ENCODE measurements around the gene PAGR1.
A peak's percentile ranks its signal among the peaks of the same experiment; 100 is the strongest.
"Not testable (repeated sequence)": the region's sequence is repeated elsewhere in the genome, so short reads cannot be mapped to it uniquely, and the experiment has no call there.

The PAGR1 gene

GRCh38 chr16:29793153-29793552 lies 22.8 kb upstream of the PAGR1 start:
- DNase-seq = not testable (repeated sequence)

- no peak for DNase-seq
Observed at GRCh38 chr16:29794231-29794710, 21.7 kb upstream of the PAGR1 start.

- no peak for DNase-seq
Observed at GRCh38 chr16:29802416-29802935, 13.5 kb upstream of the PAGR1 start.

DNA sequence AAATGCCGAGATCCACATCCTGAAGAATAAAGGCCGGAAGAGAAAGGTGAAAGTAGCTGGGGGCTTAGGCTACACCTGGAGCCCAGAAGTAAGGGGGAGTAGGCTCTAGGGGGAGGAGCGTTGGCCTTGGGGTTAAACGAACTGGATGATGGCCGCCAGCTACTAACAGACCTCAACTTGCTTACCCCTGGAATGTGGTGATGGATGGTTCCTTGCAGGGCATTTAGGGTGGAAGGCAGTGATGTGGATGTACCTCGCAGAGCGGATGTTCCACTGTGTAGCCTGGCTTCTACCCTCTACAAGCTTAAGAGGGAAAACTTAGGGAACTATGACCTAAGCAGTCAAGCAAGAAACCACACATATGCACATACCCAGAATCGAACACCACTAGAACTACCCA lies 11.9 kb upstream of the PAGR1 start:
- DNase-seq = no peak

DNA sequence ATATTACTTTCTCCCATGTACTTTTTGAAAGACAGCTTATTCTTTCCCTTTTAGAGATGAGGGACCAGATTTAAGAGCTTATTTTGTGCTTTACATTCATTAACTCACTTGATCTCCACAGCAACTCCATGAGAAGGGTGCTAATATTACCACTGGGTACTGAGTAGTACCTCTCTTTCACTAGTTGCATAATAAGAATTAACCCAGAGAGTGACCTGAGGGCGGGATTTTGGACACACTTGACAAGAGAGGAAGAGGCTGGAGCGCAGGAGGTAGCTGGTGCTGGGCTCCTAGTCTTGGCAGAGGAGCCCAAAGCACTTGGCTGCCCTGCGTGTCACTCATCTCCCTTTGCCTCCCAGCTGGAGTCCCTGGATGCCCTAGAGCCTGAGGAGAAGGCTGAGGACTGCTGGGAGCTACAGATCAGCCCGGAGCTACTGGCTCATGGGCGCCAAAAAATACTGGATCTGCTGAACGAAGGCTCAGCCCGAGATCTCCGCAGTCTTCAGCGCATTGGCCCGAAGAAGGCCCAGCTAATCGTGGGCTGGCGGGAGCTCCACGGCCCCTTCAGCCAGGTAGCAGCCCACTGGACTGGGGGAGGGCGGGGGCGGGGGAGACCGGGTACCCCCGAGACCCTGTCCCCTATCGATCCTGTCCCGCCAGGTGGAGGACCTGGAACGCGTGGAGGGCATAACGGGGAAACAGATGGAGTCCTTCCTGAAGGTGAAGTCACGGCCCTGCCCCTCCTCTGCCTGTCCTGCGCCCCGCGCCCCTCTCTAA lies 11.3 kb upstream of the PAGR1 start:
- peak; percentile 51 for DNase-seq

DNA sequence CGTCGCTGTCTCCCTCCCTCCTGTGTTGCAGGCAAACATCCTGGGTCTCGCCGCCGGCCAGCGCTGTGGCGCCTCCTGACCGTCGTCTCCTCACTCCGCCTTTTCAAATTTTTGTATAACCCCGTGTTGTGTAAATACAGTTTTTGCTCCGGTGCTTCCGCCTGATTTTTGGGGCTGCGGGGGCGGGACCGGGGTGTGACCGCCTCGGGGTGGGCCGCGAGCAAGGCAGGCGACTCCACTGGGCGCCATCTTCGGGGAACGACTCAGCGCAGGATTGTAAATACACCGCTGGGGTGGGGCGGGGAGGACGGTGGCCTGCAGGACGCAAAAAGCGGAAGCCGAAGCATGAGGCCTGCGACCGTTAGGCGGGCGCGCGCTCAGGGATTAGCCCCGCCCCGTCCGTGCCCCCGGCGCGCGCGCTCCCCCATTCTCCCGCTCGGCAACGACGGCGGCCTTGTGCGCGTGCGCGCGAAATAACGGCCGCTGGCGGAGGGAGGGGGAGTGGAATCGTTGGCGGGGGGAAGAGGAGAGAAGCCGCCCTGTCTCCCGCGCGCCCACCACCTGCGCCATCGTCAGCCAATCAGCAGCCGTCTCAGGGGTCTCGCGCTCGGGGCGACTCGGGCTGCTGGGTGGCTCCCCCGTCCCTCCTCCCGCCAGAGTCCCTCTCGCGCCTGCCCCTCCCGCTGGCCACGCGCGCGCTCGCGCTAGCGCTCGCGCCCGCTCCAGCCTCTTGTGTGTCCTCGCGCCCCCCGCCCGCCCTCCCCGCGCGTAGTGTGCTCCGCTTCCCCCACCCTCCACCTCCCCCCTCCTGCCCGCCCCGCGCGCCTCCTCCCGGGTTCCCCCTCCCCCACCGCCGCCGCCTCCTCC lies 10.5 kb upstream of the PAGR1 start:
- peak; percentile 99 for DNase-seq

DNA sequence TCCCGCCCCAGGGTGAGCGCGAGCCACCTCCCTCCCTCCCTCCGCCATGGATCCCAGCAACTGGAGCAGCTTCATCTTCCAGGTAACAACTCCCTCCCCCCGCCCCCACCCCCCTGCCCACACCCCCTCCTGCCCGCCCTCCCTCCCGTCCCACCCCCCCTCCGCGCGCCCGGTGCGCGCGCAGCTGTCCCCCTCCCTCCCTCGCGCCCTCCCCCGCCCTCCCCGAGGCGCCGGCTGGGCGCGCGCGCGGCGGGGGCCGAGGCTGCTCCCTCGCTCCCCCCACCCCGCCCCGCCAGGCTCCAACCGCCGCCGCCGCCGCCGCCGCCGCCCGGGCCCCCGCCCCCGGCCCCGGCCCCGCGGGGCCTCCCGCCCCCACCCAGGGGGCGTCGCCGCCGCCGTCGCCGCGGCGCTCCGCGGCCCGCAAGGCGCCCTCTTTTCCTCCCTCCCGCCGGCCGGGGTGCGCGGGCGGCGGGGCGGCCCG lies 9.8 kb upstream of the PAGR1 start, which contains the start of gene MAZ:
MAZ (plus strand) TSS at position 431 of the 481 bp plus-strand sequence. CDS start 173 bp downstream, outside the sequence.
- DNase-seq = peak; percentile 87

DNA sequence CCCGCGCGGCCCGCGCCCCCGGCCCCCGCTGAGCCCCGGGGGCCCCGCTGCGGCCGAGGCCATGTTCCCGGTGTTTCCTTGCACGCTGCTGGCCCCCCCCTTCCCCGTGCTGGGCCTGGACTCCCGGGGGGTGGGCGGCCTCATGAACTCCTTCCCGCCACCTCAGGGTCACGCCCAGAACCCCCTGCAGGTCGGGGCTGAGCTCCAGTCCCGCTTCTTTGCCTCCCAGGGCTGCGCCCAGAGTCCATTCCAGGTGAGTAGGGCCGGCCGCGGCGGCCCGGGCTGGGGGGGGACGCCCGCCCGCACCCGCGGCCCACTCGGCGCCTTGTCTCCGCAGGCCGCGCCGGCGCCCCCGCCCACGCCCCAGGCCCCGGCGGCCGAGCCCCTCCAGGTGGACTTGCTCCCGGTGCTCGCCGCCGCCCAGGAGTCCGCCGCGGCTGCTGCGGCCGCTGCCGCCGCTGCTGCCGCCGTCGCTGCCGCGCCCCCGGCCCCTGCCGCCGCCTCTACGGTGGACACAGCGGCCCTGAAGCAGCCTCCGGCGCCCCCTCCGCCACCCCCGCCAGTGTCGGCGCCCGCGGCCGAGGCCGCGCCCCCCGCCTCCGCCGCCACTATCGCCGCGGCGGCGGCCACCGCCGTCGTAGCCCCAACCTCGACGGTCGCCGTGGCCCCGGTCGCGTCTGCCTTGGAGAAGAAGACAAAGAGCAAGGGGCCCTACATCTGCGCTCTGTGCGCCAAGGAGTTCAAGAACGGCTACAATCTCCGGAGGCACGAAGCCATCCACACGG lies 9.1 kb upstream of the PAGR1 start:
- DNase-seq = peak; percentile 85

DNA sequence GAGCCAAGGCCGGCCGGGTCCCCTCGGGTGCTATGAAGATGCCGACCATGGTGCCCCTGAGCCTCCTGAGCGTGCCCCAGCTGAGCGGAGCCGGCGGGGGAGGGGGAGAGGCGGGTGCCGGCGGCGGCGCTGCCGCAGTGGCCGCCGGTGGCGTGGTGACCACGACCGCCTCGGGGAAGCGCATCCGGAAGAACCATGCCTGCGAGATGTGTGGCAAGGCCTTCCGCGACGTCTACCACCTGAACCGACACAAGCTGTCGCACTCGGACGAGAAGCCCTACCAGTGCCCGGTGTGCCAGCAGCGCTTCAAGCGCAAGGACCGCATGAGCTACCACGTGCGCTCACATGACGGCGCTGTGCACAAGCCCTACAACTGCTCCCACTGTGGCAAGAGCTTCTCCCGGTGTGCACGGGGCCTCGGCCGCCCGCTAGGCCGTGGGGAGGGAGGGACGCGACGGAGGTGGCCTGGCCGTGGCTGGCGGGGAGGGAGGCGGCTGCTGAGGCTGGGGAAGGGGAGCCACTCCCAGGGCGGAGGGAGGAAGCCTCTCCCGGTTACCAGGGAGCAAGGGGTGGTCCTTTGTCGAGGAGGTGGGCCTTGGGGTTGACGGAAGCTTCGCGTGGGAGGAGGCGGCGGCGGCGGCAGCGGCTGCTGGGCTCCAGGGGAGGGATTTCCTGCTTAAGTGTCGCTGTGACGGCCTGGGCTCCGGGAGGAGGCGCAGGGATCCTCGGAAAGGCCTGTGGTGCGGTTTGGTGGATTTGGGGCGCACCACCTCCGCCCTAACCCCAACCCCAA lies 8.3 kb upstream of the PAGR1 start:
- peak; percentile 94 for DNase-seq

GRCh38 chr16:29808219-29808900 lies 7.6 kb upstream of the PAGR1 start:
- no peak for DNase-seq

DNA sequence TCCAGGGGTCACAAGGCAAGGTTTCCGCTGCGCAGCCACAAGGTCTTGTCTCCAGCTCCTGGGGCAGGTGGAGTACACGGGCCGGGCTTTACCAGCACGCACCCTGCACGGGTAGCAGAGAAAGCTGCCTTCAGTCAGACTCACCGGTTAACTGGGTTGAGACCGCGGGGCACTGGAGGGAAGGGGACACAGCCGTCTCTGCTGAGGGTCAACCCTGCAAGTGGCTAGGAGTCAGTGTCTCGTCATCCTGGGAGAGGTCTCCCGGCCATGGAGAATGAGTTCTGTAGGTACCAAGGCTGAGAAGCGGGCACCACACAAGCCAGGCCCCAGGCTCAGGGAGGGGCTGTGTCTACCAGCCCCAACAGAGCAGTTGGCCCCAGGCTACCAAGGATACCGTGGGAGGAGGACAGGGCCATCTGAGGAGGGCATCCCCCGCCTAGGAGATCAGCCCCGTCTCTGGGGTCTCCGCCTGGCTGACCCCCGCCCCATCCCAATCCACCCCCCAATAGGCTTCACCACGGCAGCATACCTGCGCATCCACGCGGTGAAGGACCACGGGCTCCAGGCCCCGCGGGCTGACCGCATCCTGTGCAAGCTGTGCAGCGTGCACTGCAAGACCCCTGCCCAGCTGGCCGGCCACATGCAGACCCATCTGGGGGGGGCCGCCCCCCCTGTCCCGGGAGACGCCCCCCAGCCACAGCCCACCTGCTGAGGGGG lies 6.8 kb upstream of the PAGR1 start:
- DNase-seq = no peak

DNA sequence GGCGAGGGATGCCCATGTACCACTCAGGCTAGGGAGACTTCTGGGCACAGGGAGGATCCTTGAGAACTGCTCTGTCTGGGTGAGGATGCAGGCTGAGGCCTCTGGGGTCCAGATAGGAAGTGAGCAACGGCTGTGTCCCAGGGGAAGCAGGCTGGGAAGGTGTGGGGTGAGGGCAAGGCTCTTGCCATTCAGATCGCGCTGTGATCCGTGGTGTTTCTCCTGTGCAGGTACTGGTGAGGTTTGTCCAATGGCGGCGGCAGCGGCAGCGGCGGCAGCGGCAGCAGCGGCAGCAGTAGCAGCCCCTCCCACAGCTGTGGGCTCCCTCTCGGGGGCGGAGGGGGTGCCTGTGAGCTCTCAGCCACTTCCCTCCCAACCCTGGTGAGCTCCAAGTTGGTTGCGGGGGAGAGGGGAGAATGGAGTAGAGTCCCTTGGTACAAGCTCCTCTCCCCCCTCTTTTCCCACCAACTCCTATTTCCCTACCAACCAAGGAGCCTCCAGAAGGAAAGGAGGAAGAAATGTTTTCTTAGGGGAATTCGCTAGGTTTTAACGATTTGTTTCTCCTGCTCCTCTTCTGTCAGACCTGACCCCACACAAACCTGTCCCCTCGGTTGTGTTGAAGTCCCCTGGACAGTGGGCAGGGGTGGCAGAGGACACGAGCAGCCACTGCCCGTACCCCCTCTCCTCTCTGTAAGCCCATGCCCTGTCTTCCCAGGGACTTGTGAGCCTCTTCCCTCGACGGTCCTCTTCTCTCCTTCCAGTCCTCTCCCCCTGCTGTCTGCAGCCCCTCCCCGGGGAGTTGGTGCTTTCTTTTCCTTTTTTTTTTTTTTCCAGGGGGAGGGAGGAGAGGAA lies 5.9 kb upstream of the PAGR1 start:
- peak; percentile 54 for DNase-seq

GRCh38 chr16:29810699-29811169 lies 5.2 kb upstream of the PAGR1 start:
- DNase-seq = no peak

DNA sequence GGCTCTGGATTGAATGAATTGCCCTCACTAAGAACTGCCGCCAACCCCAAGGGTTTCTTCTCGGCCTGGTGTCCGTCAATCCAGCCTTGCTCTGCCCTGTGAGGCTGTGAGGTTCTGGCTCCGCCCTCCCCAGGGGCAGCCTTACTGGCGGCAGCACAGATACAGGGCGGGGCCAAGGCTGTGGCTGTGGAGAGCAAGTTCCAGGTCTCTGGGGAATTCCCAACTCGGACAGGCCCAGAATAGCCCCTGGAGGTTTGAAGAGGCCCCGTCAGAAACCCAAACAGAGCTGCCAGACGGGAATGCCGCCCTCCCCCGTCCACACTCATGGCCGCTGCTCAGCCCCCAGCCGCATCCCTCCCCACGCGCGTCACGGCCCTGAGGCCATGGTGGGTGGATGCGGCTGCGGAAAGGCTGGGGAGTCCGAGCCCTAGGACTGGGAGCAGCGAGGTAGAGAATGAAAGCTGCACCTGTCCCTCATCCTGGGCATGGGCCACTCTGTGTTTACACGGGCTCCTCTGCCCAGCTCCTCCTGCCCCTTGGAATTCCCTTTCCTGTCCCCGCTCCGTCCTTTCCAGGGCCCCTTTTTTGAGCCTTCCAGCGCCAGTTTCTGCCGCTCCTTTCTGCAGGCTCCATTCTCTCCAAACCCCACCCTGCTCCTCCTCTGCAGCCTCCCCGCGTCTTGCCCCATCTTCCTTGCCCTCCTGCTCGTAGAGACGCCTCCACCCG lies 4.6 kb upstream of the PAGR1 start:
- peak; percentile 97 for DNase-seq

DNA sequence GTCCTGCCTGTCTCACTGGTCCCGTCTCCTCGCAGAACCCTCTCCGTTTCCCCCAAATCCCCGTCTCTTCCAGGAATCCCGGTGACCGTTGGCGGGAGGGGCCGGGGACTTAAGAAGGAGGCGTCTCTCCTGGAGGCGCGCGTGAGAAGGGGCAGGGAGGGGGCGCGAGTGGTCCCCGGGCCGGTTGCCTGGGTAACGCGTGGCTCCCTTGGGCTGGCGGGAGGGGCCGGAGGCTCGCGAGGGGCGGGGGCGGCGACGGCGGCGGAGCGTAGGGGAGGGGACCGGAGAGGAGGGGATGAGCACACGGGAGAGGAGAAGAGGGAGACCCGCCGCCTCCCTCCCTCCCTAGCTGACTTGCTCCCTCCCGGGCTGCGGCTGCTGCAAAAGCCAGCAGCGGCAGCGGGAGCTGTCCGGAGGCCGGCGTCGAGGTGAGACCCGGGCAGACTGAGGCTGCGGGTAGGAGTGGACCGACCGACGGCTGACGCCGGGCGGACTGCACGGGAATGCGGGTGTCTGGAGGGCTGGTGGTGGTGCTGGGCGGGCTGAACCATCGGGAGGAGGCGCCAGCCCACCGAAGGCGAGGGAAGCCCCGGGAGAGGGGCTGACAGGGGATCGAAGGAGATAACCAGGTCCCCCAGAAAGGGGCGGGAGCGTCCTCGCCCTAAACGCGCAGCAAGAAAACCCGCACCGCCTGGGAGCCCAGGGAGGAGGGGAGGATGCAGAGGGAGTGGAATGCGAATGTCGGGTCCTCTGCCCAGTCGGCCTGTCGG lies 3.9 kb upstream of the PAGR1 start, which contains the start of gene PRRT2:
PRRT2 (plus strand) TSS at position 298 of the 770 bp plus-strand sequence. CDS start 862 bp downstream, outside the sequence.
- DNase-seq = peak; percentile 96

DNA sequence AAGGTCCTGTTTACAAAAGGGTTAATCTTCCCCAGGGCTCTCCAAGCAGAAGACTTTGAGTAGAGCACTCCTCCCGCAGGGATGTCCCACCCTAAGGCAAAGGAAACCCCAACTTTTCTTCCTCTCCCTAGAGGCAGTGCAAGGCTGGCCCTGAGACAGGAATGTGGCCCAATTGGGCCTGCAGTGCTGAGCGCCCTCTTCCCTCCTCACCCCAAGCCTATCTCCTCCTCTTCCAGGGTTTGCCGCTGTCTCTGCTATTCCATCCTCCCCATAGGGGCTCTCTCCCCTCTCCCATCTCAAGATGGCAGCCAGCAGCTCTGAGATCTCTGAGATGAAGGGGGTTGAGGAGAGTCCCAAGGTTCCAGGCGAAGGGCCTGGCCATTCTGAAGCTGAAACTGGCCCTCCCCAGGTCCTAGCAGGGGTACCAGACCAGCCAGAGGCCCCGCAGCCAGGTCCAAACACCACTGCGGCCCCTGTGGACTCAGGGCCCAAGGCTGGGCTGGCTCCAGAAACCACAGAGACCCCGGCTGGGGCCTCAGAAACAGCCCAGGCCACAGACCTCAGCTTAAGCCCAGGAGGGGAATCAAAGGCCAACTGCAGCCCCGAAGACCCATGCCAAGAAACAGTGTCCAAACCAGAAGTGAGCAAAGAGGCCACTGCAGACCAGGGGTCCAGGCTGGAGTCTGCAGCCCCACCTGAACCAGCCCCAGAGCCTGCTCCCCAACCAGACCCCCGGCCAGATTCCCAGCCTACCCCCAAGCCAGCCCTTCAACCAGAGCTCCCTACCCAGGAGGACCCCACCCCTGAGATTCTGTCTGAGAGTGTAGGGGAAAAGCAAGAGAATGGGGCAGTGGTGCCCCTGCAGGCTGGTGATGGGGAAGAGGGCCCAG lies 3.0 kb upstream of the PAGR1 start:
- no peak for DNase-seq

All from eye (tissue), 1 donor.